KOPT-K1 (cell line): Measurements from ENCODE around the gene DOC2B.
"Not testable (repeated sequence)": the region's sequence is repeated elsewhere in the genome, so short reads cannot be mapped to it uniquely, and the experiment has no call there.

Experiments
- H3K27ac ChIP-seq: fragments of 200-600 bp; sonication (generic); 2 replicates; pipeline ENCODE4 v1.5.1; 2016; ENCODE audit warnings: antibody characterized with exemption, mild to moderate bottlenecking, low read depth, low read length; ENCODE audit not compliant: poor library complexity, severe bottlenecking
- H3K36me3 ChIP-seq: fragments of 200-600 bp; sonication (generic); 2 replicates; pipeline ENCODE4 v1.5.1; 2017; ENCODE audit warnings: antibody characterized with exemption, mild to moderate bottlenecking, low read length, moderate library complexity; ENCODE audit not compliant: insufficient read depth
- H3K9me3 ChIP-seq: fragments of 200-600 bp; sonication (generic); 2 replicates; pipeline ENCODE4 v1.5.1; 2017; ENCODE audit warnings: antibody characterized with exemption, low read length, mild to moderate bottlenecking; ENCODE audit not compliant: insufficient read depth, poor library complexity, severe bottlenecking

Gene DOC2B

GRCh38 chr17:201736-202135 is 20.3 kb upstream of the DOC2B start:
- not testable (repeated sequence) for H3K27ac ChIP-seq, H3K9me3 ChIP-seq, H3K36me3 ChIP-seq

DNA sequence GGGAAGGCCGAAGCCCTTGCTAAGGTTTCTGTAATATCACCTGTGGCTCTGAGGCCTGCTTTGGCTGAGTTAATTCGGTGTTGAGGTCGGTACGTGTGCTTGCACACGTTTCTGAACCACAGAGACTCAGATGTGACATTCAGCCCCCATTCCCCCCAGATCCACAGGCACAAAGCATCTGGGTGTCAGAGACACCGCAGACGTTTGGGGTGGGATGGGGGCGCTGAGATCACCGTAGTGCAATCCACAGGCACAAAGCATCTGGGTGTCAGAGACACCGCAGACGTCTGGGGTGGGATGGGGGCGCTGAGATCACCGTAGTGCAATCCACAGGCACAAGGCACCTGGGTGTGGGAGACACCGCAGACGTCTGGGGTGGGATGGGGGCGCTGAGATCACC is 19.8 kb upstream of the DOC2B start:
- H3K9me3 ChIP-seq, H3K27ac ChIP-seq, H3K36me3 ChIP-seq: not testable (repeated sequence)

GRCh38 chr17:200586-200985 is 19.1 kb upstream of the DOC2B start:
- no peak overlapping the region for H3K27ac ChIP-seq
- no peaks in the 10 kb centered on the region for H3K36me3 ChIP-seq
- no peaks in the 10 kb centered on the region for H3K9me3 ChIP-seq

DNA sequence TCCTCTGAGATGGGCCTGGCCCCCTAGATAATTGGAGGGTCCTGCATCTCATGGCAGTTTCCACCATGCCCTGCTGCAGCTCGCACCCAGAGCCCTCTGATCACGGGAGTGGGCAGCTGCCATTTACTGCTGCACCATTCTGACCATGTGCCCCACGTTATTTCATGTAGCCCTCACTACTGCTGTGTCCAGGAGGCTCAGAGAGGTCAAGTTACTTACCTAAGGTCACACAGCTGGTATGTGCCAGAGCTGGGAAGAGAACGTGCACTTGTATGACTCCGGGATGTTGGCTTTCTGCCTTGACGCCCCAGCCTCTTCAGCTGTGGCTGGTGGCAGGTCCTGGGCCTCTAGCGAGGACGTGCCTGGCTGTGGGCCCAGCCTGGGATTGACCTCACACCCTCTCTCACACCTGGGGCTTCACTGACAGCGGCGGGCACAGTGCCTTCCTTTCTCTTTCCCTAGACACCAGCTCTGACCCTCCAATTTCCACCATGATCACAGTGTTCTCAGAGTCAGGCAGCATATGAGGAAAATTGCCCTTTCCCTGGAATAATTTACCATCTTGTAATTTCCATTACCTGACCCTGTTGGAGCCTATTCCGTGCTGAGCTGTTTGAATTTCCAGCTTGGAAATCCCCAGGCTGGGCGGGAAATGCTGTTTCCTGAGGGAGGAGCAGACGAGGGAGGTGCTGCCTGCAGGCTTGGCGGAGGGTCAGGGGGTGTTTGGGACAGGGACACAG is 18.5 kb upstream of the DOC2B start:
- H3K36me3 ChIP-seq = no peaks in the 10 kb centered on the region
- H3K9me3 ChIP-seq = no peaks in the 10 kb centered on the region
- H3K27ac ChIP-seq = no peak overlapping the region

DNA sequence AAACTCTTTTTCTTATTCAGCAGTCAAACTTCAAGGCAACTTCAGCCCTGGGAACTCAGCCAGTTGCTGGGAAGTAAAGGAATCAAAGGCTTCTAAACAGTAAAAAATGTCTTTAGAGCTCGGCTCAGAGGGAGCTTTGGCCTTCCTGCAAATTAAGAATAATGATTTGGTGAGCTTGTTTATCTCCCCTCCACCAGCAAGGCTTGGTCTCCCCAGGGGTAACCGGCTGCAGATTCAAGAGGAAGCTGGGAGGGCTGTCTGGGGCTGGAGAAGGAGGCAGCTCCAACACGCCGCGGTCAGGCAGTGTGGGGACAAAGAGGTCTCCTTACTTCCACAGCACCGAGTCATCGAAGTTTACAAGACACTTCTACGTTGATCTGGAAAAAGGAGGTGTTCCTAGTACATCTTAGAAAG is 17.7 kb upstream of the DOC2B start:
- Histone ChIP-seq H3K9me3 (no peaks in the 10 kb centered on the region), H3K27ac (no peak overlapping the region), H3K36me3 (no peaks in the 10 kb centered on the region)

- H3K36me3 ChIP-seq, H3K9me3 ChIP-seq, H3K27ac ChIP-seq: not testable (repeated sequence)
These were observed 16.8 kb upstream of the DOC2B start for GRCh38 chr17:198225-198624.

DNA sequence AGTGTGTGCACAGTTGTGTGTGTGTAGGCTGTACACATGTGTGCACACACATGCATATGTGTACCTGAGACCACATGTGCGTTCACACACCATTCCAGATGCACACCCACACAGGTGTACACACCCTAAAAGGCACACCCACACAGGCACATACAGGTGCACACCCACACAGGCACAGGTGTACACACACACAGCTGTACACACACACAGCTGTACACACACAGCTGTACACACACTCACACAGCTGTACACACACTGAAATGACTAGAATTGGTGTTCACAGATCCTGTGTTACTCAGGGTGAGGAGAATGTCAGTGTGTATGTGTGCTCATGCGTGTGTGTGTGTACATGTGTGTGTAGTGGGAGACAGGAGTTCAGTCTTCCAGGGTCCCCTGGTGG is 15.9 kb upstream of the DOC2B start:
- Histone ChIP-seq H3K9me3 (no peaks in the 10 kb centered on the region), H3K27ac (no peak overlapping the region), H3K36me3 (no peaks in the 10 kb centered on the region)

GRCh38 chr17:194828-195602 is 13.6 kb upstream of the DOC2B start:
- Histone ChIP-seq H3K27ac (no peak overlapping the region), H3K9me3 (no peaks in the 10 kb centered on the region), H3K36me3 (no peaks in the 10 kb centered on the region)

DNA sequence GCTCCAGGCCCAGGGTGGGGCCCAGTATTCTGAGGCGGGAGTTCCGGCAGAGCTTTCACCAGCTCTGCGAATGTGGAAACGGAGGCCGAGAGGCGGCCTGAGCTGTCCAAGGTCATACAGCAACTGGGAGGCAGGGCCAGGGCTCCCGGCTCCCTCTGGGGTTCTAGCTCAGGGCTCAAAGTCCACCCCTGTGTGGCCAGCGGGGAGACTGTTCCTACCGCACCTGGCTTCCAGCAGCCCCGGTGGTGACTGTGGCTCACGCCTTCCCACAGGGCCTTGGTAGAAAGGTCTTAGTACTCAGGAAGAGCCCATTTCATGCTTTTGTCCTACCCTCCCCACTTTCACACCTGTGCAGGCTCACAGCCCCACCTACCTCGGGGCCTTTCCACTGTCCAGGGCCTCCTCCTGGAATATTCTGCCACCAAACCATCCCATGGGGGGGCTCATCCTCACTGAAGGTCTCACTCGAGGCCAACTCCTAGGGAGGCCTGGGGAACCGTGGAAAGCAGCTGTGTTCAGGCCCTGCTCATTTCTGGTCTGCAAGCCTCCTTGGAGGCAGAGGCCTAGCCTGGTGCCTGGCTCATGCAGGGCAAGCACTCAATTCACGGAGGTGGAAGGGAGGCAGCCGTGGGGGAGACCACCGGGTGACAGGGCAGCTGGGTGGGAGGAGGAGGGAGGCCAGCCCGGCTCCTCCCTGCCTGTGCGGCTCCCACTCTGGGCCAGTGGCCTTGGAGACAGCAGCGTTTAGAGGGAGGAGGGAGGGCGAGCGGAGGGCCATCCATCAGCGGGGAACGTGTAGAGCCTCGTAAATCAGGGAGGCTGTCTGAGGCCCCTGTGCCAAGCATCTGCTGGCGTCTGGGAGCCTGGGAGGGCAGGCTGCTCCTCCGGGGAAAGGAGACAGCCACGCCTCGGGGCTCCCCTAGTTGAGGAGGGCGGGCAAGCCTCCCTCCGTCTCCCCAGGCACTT is 12.7 kb upstream of the DOC2B start:
- H3K36me3 ChIP-seq = no peaks in the 10 kb centered on the region
- H3K27ac ChIP-seq = no peak overlapping the region
- no peaks in the 10 kb centered on the region for H3K9me3 ChIP-seq

GRCh38 chr17:193426-193810 is 12.0 kb upstream of the DOC2B start:
- no peak overlapping the region for H3K27ac ChIP-seq
- H3K9me3 ChIP-seq = no peaks in the 10 kb centered on the region
- H3K36me3 ChIP-seq = no peaks in the 10 kb centered on the region

GRCh38 chr17:192666-193425 is 11.4 kb upstream of the DOC2B start:
- H3K9me3 ChIP-seq = no peaks in the 10 kb centered on the region
- no peak overlapping the region for H3K27ac ChIP-seq
- no peaks in the 10 kb centered on the region for H3K36me3 ChIP-seq

DNA sequence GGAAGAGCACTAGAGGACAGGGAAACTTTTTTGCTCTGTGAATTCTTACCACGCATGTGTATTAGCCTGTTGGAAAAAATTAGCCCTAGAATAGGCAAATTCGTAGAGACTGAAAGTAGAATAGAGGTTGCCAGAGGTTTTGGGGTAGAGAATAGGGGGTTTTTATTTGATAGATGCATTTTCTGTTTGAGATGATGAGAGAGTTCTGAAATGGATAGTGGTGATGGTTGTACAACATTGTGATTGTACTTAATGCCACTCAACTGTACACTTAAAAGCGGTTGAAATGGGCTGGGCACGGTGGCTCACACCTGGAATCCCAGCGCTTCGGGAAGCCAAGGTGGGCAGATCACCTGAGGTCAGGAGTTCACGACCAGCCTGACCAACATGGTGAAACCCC is 8.0 kb upstream of the DOC2B start:
- no peaks in the 10 kb centered on the region for H3K9me3 ChIP-seq
- no peak overlapping the region for H3K27ac ChIP-seq
- H3K36me3 ChIP-seq = no peaks in the 10 kb centered on the region

GRCh38 chr17:187130-187529 is 5.7 kb upstream of the DOC2B start:
- no peaks in the 10 kb centered on the region for H3K36me3 ChIP-seq
- no peak overlapping the region for H3K27ac ChIP-seq
- no peaks in the 10 kb centered on the region for H3K9me3 ChIP-seq

GRCh38 chr17:185445-186138 is 4.1 kb upstream of the DOC2B start:
- Histone ChIP-seq H3K9me3 (no peaks in the 10 kb centered on the region), H3K36me3 (no peaks in the 10 kb centered on the region), H3K27ac (no peak overlapping the region)
